Measurements from ENCODE around the gene IL24.

GRCh38 chr1:206937425-206937824 is 40.2 kb downstream of the IL24 start:
- TF ChIP-seq CTCF (IDR thresholded peaks at IDR 0.05) (no peak), POLR2A (IDR thresholded peaks at IDR 0.05) (no peak)
